Omental fat pad (tissue), 4 donors: ENCODE results near the gene ZNF618. TPM values are rescaled to one million over a fixed set of nuclear protein-coding genes. Genes with fewer than 3 reads are reported as not detected.

Source experiments
- ATAC-seq: fragments of 150-250 bp; one replicate; pipeline ENCODE4 v1.9.1; 2016; ENCODE audit warnings: mild to moderate bottlenecking, moderate library complexity; ENCODE audit not compliant: low FRiP score
- DNase-seq: peaks from one replicate; pipeline ENCODE4 v3.0.0-alpha.2; 2019; ENCODE audit warnings: low spot score
- total RNA-seq, 4 donors: library from RNA; depleted of rRNA; stranded (reverse); fragments of >200 nt; gene quantifications; one replicate each; pipeline ENCODE4 v1.1.0, GENCODE V29; 2016
- TF ChIP-seq, protein P1 (sequence below), 3 donors: fragments of 450-650 bp; IDR thresholded peaks; one replicate each; pipeline ENCODE4 v1.5.1; 2016 to 2017; ENCODE audit warnings: antibody characterized with exemption in 3 of 3, mild to moderate bottlenecking in 3 of 3, moderate library complexity in 2 of 3

ZNF618 gene
- total RNA-seq, 4 donors from 2014 or later = 2.2 to 8.8 (median 5.9) TPM

DNA sequence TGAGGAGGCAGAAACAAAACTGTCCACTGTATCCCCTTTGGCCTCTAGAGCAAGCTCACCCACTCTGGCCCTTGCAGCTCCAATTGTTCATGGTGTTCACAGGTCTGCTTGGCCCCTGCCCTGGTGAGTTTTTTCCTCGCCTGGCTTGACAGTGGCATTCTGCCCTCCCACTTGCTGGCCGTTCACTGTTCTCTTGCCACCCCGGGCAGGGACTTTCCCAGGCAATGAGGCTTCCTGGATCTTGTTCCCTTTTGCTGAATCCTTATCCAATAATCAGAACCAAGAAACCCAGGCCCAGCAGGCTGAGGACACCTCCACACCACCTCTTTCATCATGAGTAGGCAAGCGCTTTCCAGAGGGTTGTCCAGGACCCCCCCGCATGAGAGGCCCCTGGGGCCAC is 31.2 kb downstream of the ZNF618 start:
- no peak for ATAC-seq

DNA sequence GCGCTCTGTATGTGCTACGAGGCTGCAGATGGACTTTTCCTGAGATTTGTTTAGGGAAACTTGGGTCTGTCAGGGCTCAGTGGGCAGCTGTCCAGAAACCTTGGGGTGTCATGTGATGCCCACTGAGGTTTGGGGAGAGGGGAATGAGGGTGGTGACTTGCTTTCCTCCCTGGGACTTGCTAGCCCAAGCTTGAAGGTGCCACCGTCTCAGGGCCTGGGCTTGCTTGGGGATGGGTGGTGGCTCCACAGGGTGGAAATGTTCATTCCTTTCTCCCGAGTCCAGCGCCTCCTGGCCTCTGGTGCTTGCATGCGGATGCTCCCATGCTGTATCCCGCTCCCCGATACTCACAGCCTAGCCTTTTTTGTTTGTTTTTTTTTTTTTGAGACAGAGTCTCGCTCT is 33.3 kb downstream of the ZNF618 start:
- TF ChIP-seq, protein P1, sequence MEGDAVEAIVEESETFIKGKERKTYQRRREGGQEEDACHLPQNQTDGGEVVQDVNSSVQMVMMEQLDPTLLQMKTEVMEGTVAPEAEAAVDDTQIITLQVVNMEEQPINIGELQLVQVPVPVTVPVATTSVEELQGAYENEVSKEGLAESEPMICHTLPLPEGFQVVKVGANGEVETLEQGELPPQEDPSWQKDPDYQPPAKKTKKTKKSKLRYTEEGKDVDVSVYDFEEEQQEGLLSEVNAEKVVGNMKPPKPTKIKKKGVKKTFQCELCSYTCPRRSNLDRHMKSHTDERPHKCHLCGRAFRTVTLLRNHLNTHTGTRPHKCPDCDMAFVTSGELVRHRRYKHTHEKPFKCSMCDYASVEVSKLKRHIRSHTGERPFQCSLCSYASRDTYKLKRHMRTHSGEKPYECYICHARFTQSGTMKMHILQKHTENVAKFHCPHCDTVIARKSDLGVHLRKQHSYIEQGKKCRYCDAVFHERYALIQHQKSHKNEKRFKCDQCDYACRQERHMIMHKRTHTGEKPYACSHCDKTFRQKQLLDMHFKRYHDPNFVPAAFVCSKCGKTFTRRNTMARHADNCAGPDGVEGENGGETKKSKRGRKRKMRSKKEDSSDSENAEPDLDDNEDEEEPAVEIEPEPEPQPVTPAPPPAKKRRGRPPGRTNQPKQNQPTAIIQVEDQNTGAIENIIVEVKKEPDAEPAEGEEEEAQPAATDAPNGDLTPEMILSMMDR (IDR thresholded peaks at IDR 0.05) = no peak
- DNase-seq (no peak), ATAC-seq (no peak)

More for the DNA sequence above, 31.2 kb downstream of the ZNF618 start:
- TF ChIP-seq, protein P1 (IDR thresholded peaks at IDR 0.05) = no peak
- no peak for DNase-seq

DNA sequence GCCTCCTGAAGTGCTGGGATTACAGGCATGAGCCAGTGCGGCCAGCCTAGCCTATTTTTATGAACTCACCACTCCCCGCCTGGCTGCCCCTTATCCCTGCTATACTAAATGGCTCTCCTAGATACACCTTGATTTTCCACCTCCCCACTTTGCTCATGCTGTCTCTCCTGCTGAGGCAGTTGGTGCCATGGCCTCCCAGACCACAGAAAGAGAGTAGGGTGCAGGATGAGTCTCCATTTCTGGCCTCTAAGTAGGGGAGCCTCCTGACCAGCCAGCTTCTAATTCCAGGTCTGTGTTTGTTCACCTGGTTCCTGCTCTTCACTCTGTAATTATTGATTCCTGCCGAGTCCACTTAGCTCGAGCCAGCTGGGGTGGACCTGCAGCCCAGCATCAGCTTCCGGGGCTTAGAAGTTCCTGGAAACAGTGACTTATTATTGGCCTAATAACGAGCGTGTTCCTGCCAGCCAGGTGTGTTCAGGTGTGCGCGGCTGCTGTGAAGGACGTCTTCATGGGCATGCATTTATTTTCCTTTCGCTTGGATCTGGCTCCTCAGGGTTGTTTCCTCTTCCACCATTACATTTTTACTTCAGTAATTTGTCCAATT is 34.0 kb downstream of the ZNF618 start:
- ATAC-seq (no peak), DNase-seq (no peak)
- TF ChIP-seq, protein P1 (IDR thresholded peaks at IDR 0.05) = no peak

DNA sequence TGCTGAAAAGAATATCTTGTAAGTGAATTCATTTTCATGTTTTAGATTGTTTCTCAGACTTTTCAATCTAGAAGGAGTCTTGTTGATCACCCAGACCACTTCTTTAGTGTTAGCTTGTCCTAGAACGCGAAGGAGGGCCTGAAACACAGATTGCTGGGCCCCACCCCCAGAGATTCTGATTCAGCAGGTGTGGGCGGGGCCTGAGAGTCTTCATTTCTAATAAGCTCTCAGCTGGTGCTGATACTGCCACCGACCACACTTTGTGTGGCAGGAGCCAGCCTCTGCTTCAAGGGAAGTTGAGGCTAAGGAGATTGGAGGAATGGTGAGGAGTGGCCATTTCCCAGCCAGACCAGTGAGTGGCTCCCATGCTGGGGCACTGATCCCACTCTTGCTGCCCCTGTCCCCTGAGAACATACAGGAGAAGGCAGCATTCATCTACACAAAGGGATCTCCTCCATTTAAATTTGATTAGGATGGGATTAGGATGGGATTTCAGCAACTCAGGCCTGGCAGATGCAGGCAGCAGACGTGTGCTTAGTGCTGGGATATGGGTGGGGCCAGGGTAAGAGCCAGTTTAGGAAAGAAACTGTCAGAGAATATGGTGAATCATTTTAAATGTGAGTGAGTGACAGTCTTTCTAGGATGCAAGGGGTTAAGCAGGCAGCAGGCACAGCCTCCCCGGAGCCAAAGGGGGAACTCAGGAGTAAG is 35.9 kb downstream of the ZNF618 start:
- TF ChIP-seq, protein P1 (IDR thresholded peaks at IDR 0.05) = no peak
- no peak for ATAC-seq
- no peak for DNase-seq

DNA sequence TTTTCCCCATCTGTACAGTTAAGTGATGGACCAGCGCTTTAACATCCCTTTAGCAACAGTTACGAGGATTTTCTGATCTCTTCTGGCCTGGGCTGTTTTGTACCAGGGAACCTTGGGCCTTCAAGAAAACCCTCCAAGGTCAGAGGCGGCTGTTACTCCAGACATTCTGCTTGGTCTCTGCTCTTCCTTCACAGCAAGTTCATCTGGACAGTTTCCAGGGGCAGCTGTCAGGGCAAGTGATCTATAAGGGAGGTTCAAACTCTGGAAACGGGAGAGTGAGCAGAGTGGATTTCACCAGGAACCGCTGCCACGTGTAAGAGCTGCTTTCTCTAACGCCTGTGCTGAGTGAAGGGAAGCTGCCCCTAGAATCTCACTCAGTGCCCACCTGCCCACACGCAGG is 36.7 kb downstream of the ZNF618 start:
- TF ChIP-seq, protein P1 (IDR thresholded peaks at IDR 0.05) = no peak
- ATAC-seq (no peak), DNase-seq (no peak)

DNA sequence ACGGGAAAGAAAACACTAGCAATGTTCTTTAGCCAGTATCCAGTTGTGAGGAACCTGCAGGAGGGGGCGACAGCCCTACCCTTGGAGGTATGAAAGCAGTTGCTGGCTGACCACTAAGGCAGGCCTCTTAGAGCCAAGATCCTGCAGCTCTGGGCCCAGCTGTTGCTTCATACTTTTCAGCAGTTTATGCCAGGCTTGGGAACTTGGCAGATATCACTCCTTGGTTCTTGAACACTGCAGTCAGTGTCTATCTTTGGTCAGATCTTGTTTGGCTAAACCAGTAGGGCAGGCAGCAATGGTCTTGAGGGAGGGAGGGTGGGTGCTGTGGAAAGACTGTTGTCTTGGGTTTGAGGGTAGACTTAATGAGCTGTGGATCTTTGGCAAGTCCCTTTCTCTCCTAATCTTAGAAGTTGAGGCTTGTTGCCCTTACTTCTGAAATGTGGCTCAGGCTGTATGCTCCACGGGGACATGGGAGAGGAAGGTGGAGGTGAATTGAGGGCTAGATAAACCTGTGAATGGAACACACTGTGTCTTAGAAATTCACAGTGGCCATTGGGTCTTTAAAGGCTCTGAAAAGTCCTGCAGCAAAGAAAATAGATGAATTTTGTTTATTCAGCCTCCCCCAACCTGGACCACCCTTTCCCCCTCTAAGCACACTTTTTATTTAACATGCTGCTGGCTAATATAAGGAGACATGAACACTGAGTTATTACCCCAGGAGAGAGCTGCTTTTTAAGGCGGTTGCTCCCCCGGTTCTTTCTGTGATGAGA is 37.5 kb downstream of the ZNF618 start:
- ATAC-seq (no peak), DNase-seq (no peak)
- TF ChIP-seq, protein P1 (IDR thresholded peaks at IDR 0.05) = no peak
